ENCODE measurements around the gene SLC38A10. TPM values are rescaled to one million over a fixed set of nuclear protein-coding genes. Genes with fewer than 3 reads are reported as not detected.

SLC38A10 gene
- polyA plus RNA-seq, 2 donors = 22.9 to 40.5 TPM

- WGBS, 2 donors = 79 to 82% methylated on average over 22 to 25 of the region's 25 CpGs
- Histone ChIP-seq H3K36me3 (ENCODE audit: control insufficient read depth in 2 of 2, insufficient read depth in 2 of 2, low read length in 1 of 2) (peaks cover 0 to 22% of the 10 kb centered on the region in 2 donors), H3K9me3 (ENCODE audit: control insufficient read depth in 2 of 2, insufficient read depth in 1 of 2, low read depth in 1 of 2, low read length in 1 of 2) (no peaks in the 10 kb centered on the region), H3K4me3 (ENCODE audit: low read depth in 1 of 2, low read length in 2 of 2) (no peak overlapping the region), H3K4me1 (ENCODE audit: control insufficient read depth in 2 of 2, insufficient read depth in 2 of 2, low read length in 1 of 2) (peaks cover under 1 to 2% of the 10 kb centered on the region in 2 donors), H3K27me3 (ENCODE audit: control insufficient read depth in 1 of 2, insufficient read depth in 2 of 2, low read length in 2 of 2) (no peaks in the 10 kb centered on the region), H3K27ac (ENCODE audit: low read depth in 2 of 2, low read length in 1 of 2) (no peak overlapping the region)
Measured at GRCh38 chr17:81245024-81245664, 50.0 kb downstream of the SLC38A10 start.

GRCh38 chr17:81244358-81245023 lies 50.6 kb downstream of the SLC38A10 start:
- WGBS, 2 donors = 71 to 77% methylated on average over 24 of the region's 24 CpGs
- Histone ChIP-seq H3K4me1 (ENCODE audit: control insufficient read depth in 2 of 2, insufficient read depth in 2 of 2, low read length in 1 of 2) (peaks cover 5 to 6% of the 10 kb centered on the region in 2 donors), H3K27me3 (ENCODE audit: control insufficient read depth in 1 of 2, insufficient read depth in 2 of 2, low read length in 2 of 2) (no peaks in the 10 kb centered on the region), H3K4me3 (ENCODE audit: low read depth in 1 of 2, low read length in 2 of 2) (no peak overlapping the region), H3K9me3 (ENCODE audit: control insufficient read depth in 2 of 2, insufficient read depth in 1 of 2, low read depth in 1 of 2, low read length in 1 of 2) (no peaks in the 10 kb centered on the region), H3K36me3 (ENCODE audit: control insufficient read depth in 2 of 2, insufficient read depth in 2 of 2, low read length in 1 of 2) (peaks cover 0 to 17% of the 10 kb centered on the region in 2 donors), H3K27ac (ENCODE audit: low read depth in 2 of 2, low read length in 1 of 2) (no peak overlapping the region)

GRCh38 chr17:81243333-81243664 lies 51.8 kb downstream of the SLC38A10 start:
- Histone ChIP-seq H3K27ac (ENCODE audit: low read depth in 2 of 2, low read length in 1 of 2) (no peak overlapping the region), H3K4me1 (ENCODE audit: control insufficient read depth in 2 of 2, insufficient read depth in 2 of 2, low read length in 1 of 2) (peaks cover 5 to 6% of the 10 kb centered on the region in 2 donors), H3K27me3 (ENCODE audit: control insufficient read depth in 1 of 2, insufficient read depth in 2 of 2, low read length in 2 of 2) (no peaks in the 10 kb centered on the region), H3K9me3 (ENCODE audit: control insufficient read depth in 2 of 2, insufficient read depth in 1 of 2, low read depth in 1 of 2, low read length in 1 of 2) (no peaks in the 10 kb centered on the region), H3K36me3 (ENCODE audit: control insufficient read depth in 2 of 2, insufficient read depth in 2 of 2, low read length in 1 of 2) (peaks cover 0 to 13% of the 10 kb centered on the region in 2 donors), H3K4me3 (ENCODE audit: low read depth in 1 of 2, low read length in 2 of 2) (no peak overlapping the region)
- 80 to 86% methylated on average over 10 of the region's 10 CpGs for WGBS, 2 donors

- no peak overlapping the region for H3K27ac ChIP-seq (ENCODE audit: low read depth in 2 of 2, low read length in 1 of 2)
- no peaks in the 10 kb centered on the region for H3K9me3 ChIP-seq (ENCODE audit: control insufficient read depth in 2 of 2, insufficient read depth in 1 of 2, low read depth in 1 of 2, low read length in 1 of 2)
- H3K4me3 ChIP-seq (ENCODE audit: low read depth in 1 of 2, low read length in 2 of 2) = no peak overlapping the region
- peaks cover 0 to 13% of the 10 kb centered on the region in 2 donors for H3K36me3 ChIP-seq (ENCODE audit: control insufficient read depth in 2 of 2, insufficient read depth in 2 of 2, low read length in 1 of 2)
- H3K27me3 ChIP-seq (ENCODE audit: control insufficient read depth in 1 of 2, insufficient read depth in 2 of 2, low read length in 2 of 2) = no peaks in the 10 kb centered on the region
- peaks cover 5 to 11% of the 10 kb centered on the region in 2 donors for H3K4me1 ChIP-seq (ENCODE audit: control insufficient read depth in 2 of 2, insufficient read depth in 2 of 2, low read length in 1 of 2)
- 77 to 79% methylated on average over 32 of the region's 33 CpGs for WGBS, 2 donors
Measured at GRCh38 chr17:81242421-81243332, 52.4 kb downstream of the SLC38A10 start.

- no peak overlapping the region for H3K4me3 ChIP-seq (ENCODE audit: low read depth in 1 of 2, low read length in 2 of 2)
- no peaks in the 10 kb centered on the region for H3K9me3 ChIP-seq (ENCODE audit: control insufficient read depth in 2 of 2, insufficient read depth in 1 of 2, low read depth in 1 of 2, low read length in 1 of 2)
- 57 to 58% methylated on average over 25 to 26 of the region's 26 CpGs for WGBS, 2 donors
- H3K36me3 ChIP-seq (ENCODE audit: control insufficient read depth in 2 of 2, insufficient read depth in 2 of 2, low read length in 1 of 2) = peaks cover 0 to 13% of the 10 kb centered on the region in 2 donors
- H3K4me1 ChIP-seq (ENCODE audit: control insufficient read depth in 2 of 2, insufficient read depth in 2 of 2, low read length in 1 of 2) = peaks cover 5 to 19% of the 10 kb centered on the region in 2 donors
- no peak overlapping the region for H3K27ac ChIP-seq (ENCODE audit: low read depth in 2 of 2, low read length in 1 of 2)
- H3K27me3 ChIP-seq (ENCODE audit: control insufficient read depth in 1 of 2, insufficient read depth in 2 of 2, low read length in 2 of 2) = no peaks in the 10 kb centered on the region
Measured at GRCh38 chr17:81241648-81242420, 53.3 kb downstream of the SLC38A10 start.

GRCh38 chr17:81241203-81241602 lies 53.9 kb downstream of the SLC38A10 start:
- peaks cover 0 to 12% of the 10 kb centered on the region in 2 donors for H3K36me3 ChIP-seq (ENCODE audit: control insufficient read depth in 2 of 2, insufficient read depth in 2 of 2, low read length in 1 of 2)
- no peak overlapping the region for H3K4me3 ChIP-seq (ENCODE audit: low read depth in 1 of 2, low read length in 2 of 2)
- H3K27me3 ChIP-seq (ENCODE audit: control insufficient read depth in 1 of 2, insufficient read depth in 2 of 2, low read length in 2 of 2) = no peaks in the 10 kb centered on the region
- H3K27ac ChIP-seq (ENCODE audit: low read depth in 2 of 2, low read length in 1 of 2) = no peak overlapping the region
- H3K9me3 ChIP-seq (ENCODE audit: control insufficient read depth in 2 of 2, insufficient read depth in 1 of 2, low read depth in 1 of 2, low read length in 1 of 2) = no peaks in the 10 kb centered on the region
- WGBS, 2 donors = 74 to 81% methylated on average over 10 of the region's 10 CpGs
- H3K4me1 ChIP-seq (ENCODE audit: control insufficient read depth in 2 of 2, insufficient read depth in 2 of 2, low read length in 1 of 2) = peaks cover 5 to 21% of the 10 kb centered on the region in 2 donors

- Histone ChIP-seq H3K27ac (ENCODE audit: low read depth in 2 of 2, low read length in 1 of 2) (no peak overlapping the region), H3K4me1 (ENCODE audit: control insufficient read depth in 2 of 2, insufficient read depth in 2 of 2, low read length in 1 of 2) (peaks cover 5 to 21% of the 10 kb centered on the region in 2 donors), H3K27me3 (ENCODE audit: control insufficient read depth in 1 of 2, insufficient read depth in 2 of 2, low read length in 2 of 2) (no peaks in the 10 kb centered on the region), H3K9me3 (ENCODE audit: control insufficient read depth in 2 of 2, insufficient read depth in 1 of 2, low read depth in 1 of 2, low read length in 1 of 2) (no peaks in the 10 kb centered on the region), H3K36me3 (ENCODE audit: control insufficient read depth in 2 of 2, insufficient read depth in 2 of 2, low read length in 1 of 2) (peaks cover 0 to 8% of the 10 kb centered on the region in 2 donors), H3K4me3 (ENCODE audit: low read depth in 1 of 2, low read length in 2 of 2) (no peak overlapping the region)
- WGBS, 2 donors = 55 to 63% methylated on average over 8 of the region's 8 CpGs
Measured at GRCh38 chr17:81240761-81241160, 54.3 kb downstream of the SLC38A10 start.

- peaks cover 5 to 21% of the 10 kb centered on the region in 2 donors for H3K4me1 ChIP-seq (ENCODE audit: control insufficient read depth in 2 of 2, insufficient read depth in 2 of 2, low read length in 1 of 2)
- 12 to 15% methylated on average over 37 of the region's 37 CpGs for whole genome bisulfite sequencing, 2 donors
Measured at GRCh38 chr17:81239714-81240555, 55.2 kb downstream of the SLC38A10 start.

More at GRCh38 chr17:81239714-81240555, 55.2 kb downstream of the SLC38A10 start:
- no peaks in the 10 kb centered on the region for H3K27me3 ChIP-seq (ENCODE audit: control insufficient read depth in 1 of 2, insufficient read depth in 2 of 2, low read length in 2 of 2)
- no peaks in the 10 kb centered on the region for H3K9me3 ChIP-seq (ENCODE audit: control insufficient read depth in 2 of 2, insufficient read depth in 1 of 2, low read depth in 1 of 2, low read length in 1 of 2)
- peaks cover 0 to 6% of the 10 kb centered on the region in 2 donors for H3K36me3 ChIP-seq (ENCODE audit: control insufficient read depth in 2 of 2, insufficient read depth in 2 of 2, low read length in 1 of 2)
- peak overlapping the region; percentile 73 to 85 for H3K4me3 ChIP-seq (ENCODE audit: low read depth in 1 of 2, low read length in 2 of 2)
- H3K27ac ChIP-seq (ENCODE audit: low read depth in 2 of 2, low read length in 1 of 2) = peak overlapping the region; percentile 68 to 72

Measured in esophagus (tissue), 2 donors.